Measurements from ENCODE around the gene EMSY. TPM values are rescaled to one million over a fixed set of nuclear protein-coding genes. Genes with fewer than 3 reads are reported as not detected.
"Not testable (repeated sequence)": the region's sequence is repeated elsewhere in the genome, so short reads cannot be mapped to it uniquely, and the experiment has no call there.

The EMSY gene, protein sequence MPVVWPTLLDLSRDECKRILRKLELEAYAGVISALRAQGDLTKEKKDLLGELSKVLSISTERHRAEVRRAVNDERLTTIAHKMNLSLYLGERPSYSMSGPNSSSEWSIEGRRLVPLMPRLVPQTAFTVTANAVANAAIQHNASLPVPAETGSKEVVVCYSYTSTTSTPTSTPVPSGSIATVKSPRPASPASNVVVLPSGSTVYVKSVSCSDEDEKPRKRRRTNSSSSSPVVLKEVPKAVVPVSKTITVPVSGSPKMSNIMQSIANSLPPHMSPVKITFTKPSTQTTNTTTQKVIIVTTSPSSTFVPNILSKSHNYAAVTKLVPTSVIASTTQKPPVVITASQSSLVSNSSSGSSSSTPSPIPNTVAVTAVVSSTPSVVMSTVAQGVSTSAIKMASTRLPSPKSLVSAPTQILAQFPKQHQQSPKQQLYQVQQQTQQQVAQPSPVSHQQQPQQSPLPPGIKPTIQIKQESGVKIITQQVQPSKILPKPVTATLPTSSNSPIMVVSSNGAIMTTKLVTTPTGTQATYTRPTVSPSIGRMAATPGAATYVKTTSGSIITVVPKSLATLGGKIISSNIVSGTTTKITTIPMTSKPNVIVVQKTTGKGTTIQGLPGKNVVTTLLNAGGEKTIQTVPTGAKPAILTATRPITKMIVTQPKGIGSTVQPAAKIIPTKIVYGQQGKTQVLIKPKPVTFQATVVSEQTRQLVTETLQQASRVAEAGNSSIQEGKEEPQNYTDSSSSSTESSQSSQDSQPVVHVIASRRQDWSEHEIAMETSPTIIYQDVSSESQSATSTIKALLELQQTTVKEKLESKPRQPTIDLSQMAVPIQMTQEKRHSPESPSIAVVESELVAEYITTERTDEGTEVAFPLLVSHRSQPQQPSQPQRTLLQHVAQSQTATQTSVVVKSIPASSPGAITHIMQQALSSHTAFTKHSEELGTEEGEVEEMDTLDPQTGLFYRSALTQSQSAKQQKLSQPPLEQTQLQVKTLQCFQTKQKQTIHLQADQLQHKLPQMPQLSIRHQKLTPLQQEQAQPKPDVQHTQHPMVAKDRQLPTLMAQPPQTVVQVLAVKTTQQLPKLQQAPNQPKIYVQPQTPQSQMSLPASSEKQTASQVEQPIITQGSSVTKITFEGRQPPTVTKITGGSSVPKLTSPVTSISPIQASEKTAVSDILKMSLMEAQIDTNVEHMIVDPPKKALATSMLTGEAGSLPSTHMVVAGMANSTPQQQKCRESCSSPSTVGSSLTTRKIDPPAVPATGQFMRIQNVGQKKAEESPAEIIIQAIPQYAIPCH (N-terminal part only)
- total RNA-seq (10 to 100 TPM; 48.7 to 49.3 TPM), polyA plus RNA-seq (10 to 100 TPM; 16.7 to 22.7 (median 21.4) TPM), total RNA-seq (22.1 to 50.6 (median 42.1) reads per million in 6 experiments)

DNA sequence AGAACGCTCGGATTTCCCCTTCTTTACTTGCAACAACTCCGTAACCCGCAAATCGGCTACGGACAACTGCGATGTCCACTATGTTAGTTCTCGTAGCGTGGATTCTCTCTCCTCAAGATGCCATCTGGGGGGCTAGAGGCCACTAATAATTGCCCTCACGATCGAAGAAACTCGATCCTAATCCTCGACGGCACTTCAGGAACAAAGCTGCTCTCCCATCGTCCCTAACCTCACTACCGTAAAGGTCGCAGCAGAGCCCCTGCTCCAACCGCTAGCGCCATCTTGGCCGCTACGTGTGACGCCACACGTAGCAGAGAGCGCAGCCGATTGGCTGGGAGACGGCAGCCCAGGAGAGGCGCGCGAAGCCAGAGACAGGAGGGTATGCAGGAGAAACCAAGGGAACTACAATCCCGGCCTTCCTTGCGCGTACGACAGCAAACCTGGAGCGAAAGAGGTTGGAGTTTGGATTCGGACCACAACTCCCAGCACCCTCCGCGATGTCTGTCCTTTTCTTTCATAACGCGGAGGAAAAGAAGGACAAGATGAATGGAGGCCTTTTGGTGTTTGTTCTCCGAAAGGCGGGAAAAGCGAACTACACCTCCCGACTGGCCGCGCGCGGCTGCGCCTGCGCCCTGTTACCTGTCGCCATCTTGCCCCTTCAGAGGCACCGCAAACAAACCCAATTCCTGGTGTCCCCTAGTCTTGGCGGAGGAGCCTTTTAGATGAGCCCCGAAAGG is at the start of gene EMSY:
EMSY (plus strand) TSS at position 635 of the 737 bp plus-strand sequence. CDS start 1,921 bp downstream, outside the sequence.
- peak; percentile 80 to 95 (median 89) for DNase-seq
- peak; percentile 93 to 94 for ATAC-seq
- Mint-ChIP-seq H3K36me3 (peaks cover 0 to 20% (median 3%) of the 10 kb centered on the region in 3 donors), H3K4me3 (peak within 1 kb of the TSS; percentile 93 to 99 (median 97)), H3K4me1 (peaks cover 27 to 48% (median 43%) of the 10 kb centered on the region in 4 donors), H3K27me3 (no peaks in the 10 kb centered on the region), H3K27ac (peak within 1 kb of the TSS; percentile 96 to 98 (median 97)), H3K9me3 (no peaks in the 10 kb centered on the region)
- POLR2A ChIA-PET = interaction anchor here (1.2 to 1.3 kb wide), 2 partner anchors 111 to 1375 kb away, joined by 3 read pairs; no protein-coding TSS in a partner anchor

DNA sequence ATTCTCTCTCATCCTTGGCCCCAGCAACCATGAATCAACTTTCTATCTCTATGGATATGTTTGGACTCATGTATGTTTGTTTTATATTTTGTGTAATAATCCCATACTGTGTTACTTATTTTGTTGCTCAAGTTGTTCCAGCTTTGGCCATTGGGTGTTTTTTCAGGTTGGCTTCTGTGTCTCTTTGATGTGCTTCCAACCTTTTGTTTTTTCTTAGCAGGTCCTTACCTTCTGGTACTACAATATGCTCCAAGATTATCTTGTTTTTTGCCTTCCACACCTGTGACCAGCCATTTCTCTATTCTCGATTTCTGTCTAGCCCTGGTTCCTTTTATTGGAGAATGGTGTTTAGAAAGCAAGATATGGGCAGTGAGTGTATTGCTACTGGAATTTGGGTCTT is 49.5 kb upstream of the EMSY start:
- Mint-ChIP-seq H3K27me3 (no peaks in the 10 kb centered on the region), H3K4me1 (no peaks in the 10 kb centered on the region), H3K4me3 (no peak overlapping the region), H3K27ac (peak overlapping the region in 1 of 10 donors; percentile 52), H3K9me3 (no peaks in the 10 kb centered on the region), H3K36me3 (no peaks in the 10 kb centered on the region)
- no peak for DNase-seq
- no peak for ATAC-seq
- POLR2A ChIA-PET = no interaction called here

GRCh38 chr11:76397383-76397782 is 47.4 kb upstream of the EMSY start:
- Mint-ChIP-seq H3K4me3 (no peak overlapping the region), H3K4me1 (no peaks in the 10 kb centered on the region)
- no peak for DNase-seq

DNA sequence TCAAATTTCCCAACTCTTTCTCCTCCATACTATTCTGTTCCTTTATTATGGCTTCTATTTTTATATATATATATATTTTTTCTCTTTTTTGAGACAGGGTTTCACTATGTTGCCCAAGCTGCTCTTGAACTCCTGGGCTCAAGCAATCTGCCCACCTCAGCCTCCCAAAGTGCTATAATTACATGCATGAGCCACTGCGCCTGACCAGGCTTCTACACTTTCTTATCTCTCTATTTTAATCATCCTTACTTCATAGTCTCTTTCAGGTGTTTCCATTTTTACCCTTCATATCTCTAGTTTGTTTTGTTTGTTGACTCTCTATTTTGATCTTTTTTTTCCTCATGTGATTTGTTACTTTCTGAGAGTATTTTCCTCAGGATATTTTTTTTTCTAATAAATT is 43.9 kb upstream of the EMSY start:
- POLR2A ChIA-PET = no interaction called here
- DNase-seq = no peak
- Mint-ChIP-seq H3K27me3 (no peaks in the 10 kb centered on the region), H3K4me1 (peaks cover 0 to 2% (median 0%) of the 10 kb centered on the region in 4 donors), H3K36me3 (peaks cover 0 to 2% (median 0%) of the 10 kb centered on the region in 3 donors), H3K9me3 (no peaks in the 10 kb centered on the region), H3K4me3 (no peak overlapping the region), H3K27ac (peak overlapping the region in 1 of 10 donors; percentile 20)
- ATAC-seq = no peak

More at GRCh38 chr11:76397383-76397782, 47.4 kb upstream of the EMSY start:
- no peaks in the 10 kb centered on the region for H3K27me3 Mint-ChIP-seq
- POLR2A ChIA-PET = no interaction called here
- no peaks in the 10 kb centered on the region for H3K9me3 Mint-ChIP-seq
- H3K36me3 Mint-ChIP-seq = peaks cover 0 to 2% (median 0%) of the 10 kb centered on the region in 3 donors
- ATAC-seq = no peak
- H3K27ac Mint-ChIP-seq = no peak overlapping the region

GRCh38 chr11:76401484-76401883 is 43.3 kb upstream of the EMSY start:
- ATAC-seq, H3K4me1 Mint-ChIP-seq, H3K27me3 Mint-ChIP-seq, POLR2A ChIA-PET, H3K9me3 Mint-ChIP-seq, DNase-seq, H3K36me3 Mint-ChIP-seq, H3K4me3 Mint-ChIP-seq: not testable (repeated sequence)
- peak overlapping the region in 1 of 10 donors; percentile 20 for H3K27ac Mint-ChIP-seq

GRCh38 chr11:76406359-76406758 is 38.5 kb upstream of the EMSY start:
- Mint-ChIP-seq H3K4me1 (peaks cover 0 to 2% (median 0%) of the 10 kb centered on the region in 4 donors), H3K27ac (no peak overlapping the region), H3K4me3 (no peak overlapping the region), H3K36me3 (no peaks in the 10 kb centered on the region), H3K9me3 (no peaks in the 10 kb centered on the region), H3K27me3 (no peaks in the 10 kb centered on the region)
- no peak for ATAC-seq
- POLR2A ChIA-PET = no interaction called here
- DNase-seq = no peak

DNA sequence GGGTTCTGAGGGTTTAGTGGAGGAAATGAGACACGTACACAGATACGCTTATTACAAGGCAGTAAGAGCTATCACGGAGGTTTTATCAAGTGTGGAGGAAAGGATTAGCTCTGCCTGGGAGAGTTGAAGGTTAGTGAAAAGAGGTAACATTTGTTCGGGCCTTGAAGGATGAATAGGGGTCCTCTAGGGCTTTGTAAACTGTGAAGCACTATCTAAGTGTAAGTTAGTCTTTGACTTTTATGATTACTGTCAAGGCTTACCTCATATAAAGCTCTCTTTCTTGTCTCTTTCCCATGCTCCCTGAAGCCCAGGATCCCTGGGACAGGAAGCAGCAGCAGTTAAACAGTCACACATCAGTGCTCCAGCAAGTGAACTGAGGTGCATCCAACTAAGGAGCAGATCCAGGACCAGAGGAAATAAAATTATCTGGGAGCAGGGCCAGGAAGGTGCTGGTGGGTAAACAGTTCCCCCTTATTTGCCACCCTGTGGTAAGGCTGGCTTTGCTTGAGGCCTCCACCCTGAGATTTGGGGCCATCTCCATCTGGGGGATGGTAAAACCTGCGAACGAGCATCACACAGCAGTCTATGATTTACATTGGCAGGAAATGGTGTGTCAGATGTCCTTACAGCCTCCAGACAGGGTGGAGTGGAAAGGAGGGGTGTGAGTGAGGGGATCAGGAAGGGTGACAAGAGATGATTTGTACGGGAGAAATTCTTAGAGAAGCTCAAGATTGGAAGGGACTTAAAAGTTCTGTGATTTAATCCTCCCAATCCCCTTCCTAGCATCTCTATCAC is 36.5 kb upstream of the EMSY start:
- ATAC-seq (no peak), DNase-seq (no peak)
- Mint-ChIP-seq H3K27ac (peak overlapping the region in 2 of 10 donors; percentile 23 to 41), H3K27me3 (peaks cover 0 to 4% (median 0%) of the 10 kb centered on the region in 5 donors), H3K4me1 (peaks cover 0 to 3% (median 0%) of the 10 kb centered on the region in 4 donors), H3K9me3 (no peaks in the 10 kb centered on the region), H3K4me3 (no peak overlapping the region), H3K36me3 (no peaks in the 10 kb centered on the region)
- POLR2A ChIA-PET = no interaction called here

DNA sequence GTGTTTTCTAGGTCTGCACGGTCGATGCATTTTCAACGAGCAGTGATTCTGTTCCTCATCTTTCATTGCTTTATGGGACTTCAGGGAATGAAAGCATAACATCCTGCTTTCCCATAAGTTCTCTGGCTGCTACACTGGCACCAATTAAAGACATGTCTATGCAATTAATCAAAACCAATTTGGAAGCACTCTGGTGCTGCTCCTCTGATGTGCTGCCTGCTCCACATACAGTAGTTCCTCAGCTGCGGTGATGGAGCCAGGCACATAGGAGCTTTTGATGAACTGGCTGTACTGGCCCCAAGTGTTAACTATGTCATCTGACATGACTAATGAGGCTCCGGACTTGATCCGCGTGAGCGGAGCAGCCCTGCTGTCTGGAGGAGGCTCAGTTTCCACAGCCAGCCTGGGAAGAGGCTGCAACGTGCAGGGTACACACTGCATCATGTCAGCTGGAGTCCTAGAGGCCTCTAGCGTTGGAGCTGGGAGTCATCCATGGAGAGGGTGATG is 33.9 kb upstream of the EMSY start:
- Mint-ChIP-seq H3K27me3 (peaks cover 0 to 5% (median 1%) of the 10 kb centered on the region in 5 donors), H3K27ac (peak overlapping the region in 1 of 10 donors; percentile 15)
- POLR2A ChIA-PET = no interaction called here

DNA sequence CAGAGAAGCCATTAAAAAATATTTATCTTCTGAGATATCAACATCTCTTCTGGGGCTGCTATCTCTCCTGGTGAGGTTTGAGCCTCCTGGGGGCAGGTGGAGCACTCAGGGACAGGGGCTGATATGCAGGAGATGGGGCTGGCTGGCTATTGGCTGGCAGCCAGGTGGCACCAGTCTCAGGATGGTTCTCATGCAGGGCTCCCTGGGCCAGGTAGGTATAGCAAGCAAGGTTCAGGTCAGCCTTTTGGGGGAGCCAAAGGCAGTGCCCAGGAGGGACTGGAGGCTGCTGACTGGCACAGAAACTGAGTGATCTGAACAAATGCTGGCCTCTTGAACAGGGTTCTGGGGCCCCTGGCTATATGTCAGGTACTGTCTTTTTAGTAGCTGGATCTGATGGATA is 29.7 kb upstream of the EMSY start:
- no peaks in the 10 kb centered on the region for H3K36me3 Mint-ChIP-seq
- POLR2A ChIA-PET = no interaction called here
- H3K9me3 Mint-ChIP-seq = no peaks in the 10 kb centered on the region
- no peak overlapping the region for H3K4me3 Mint-ChIP-seq
- ATAC-seq (no peak), DNase-seq (no peak)
- H3K4me1 Mint-ChIP-seq = peaks cover 0 to 1% (median 0%) of the 10 kb centered on the region in 4 donors
- H3K27ac Mint-ChIP-seq = no peak overlapping the region
- H3K27me3 Mint-ChIP-seq = peaks cover 7 to 18% (median 10%) of the 10 kb centered on the region in 5 donors

More for the DNA sequence above, 33.9 kb upstream of the EMSY start:
- H3K36me3 Mint-ChIP-seq = no peaks in the 10 kb centered on the region
- no peaks in the 10 kb centered on the region for H3K9me3 Mint-ChIP-seq
- no peak for ATAC-seq
- no peak overlapping the region for H3K4me3 Mint-ChIP-seq
- no peak for DNase-seq
- peaks cover 0 to 1% (median 0%) of the 10 kb centered on the region in 4 donors for H3K4me1 Mint-ChIP-seq

- Mint-ChIP-seq H3K9me3 (no peaks in the 10 kb centered on the region), H3K36me3 (no peaks in the 10 kb centered on the region), H3K4me3 (no peak overlapping the region), H3K27ac (no peak overlapping the region), H3K27me3 (peaks cover 7 to 18% (median 10%) of the 10 kb centered on the region in 5 donors), H3K4me1 (no peaks in the 10 kb centered on the region)
- ATAC-seq (no peak), DNase-seq (no peak)
- POLR2A ChIA-PET = no interaction called here
Measured at GRCh38 chr11:76419896-76420295, 24.9 kb upstream of the EMSY start.

DNA sequence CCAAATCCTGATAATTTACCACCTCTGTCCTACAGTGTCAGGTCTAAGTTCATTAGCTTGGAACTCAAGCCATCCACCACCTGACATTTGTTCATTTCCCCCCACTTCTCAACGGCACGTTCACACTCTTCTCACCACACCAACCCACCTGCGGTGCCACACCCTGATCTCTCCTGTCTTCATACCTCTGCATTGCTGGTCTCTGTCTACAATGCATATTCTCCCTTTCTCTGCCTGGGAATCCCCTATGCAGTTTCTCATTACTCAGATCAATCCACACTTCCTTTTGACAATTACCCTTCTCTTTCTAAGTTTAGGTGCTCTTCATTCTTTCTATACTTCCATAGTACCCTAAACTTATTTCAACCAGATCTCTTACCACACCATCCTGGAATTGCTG is 20.4 kb upstream of the EMSY start:
- no peak overlapping the region for H3K4me3 Mint-ChIP-seq
- DNase-seq (no peak), ATAC-seq (no peak)
- POLR2A ChIA-PET = no interaction called here
- no peak overlapping the region for H3K27ac Mint-ChIP-seq
- H3K36me3 Mint-ChIP-seq = no peaks in the 10 kb centered on the region
- peaks cover 2 to 14% (median 5%) of the 10 kb centered on the region in 5 donors for H3K27me3 Mint-ChIP-seq
- H3K4me1 Mint-ChIP-seq = no peaks in the 10 kb centered on the region
- no peaks in the 10 kb centered on the region for H3K9me3 Mint-ChIP-seq
